Thyroid gland (tissue), 4 donors: ENCODE measurements around the gene STX8. TPM values are rescaled to one million over a fixed set of nuclear protein-coding genes. Genes with fewer than 3 reads are reported as not detected.

ENCODE experiments used
- DNase-seq, 2 donors: peaks; one replicate each; pipeline ENCODE4 v3.0.0-alpha.2; 2019
- H3K27ac ChIP-seq, 3 donors: fragments of 200-600 bp; sonication (generic); 1 replicate in 2 of 3; 2 replicates in 1 of 3; pipeline ENCODE4 v1.5.1; 2016 to 2019; ENCODE audit warnings: mild to moderate bottlenecking in 1 of 3, moderate library complexity in 1 of 3
- H3K27me3 ChIP-seq: fragments of 200-600 bp; sonication (generic); one replicate; pipeline ENCODE4 v1.5.1; 2019
- H3K36me3 ChIP-seq, 2 donors: fragments of 200-600 bp; sonication (generic); one replicate each; pipeline ENCODE4 v1.5.1; 2016 to 2019
- H3K4me1 ChIP-seq, 2 donors: fragments of 200-600 bp; sonication (generic); one replicate each; pipeline ENCODE4 v1.5.1; 2017 to 2019
- H3K4me3 ChIP-seq, 3 donors: fragments of 200-600 bp; sonication (generic); replicated peaks in 1 of 3; 1 replicate in 2 of 3; 2 replicates in 1 of 3; pipeline ENCODE4 v1.5.1; 2016; ENCODE audit warnings: mild to moderate bottlenecking in 1 of 3
- H3K9me3 ChIP-seq: fragments of 200-600 bp; sonication (generic); one replicate; pipeline ENCODE4 v1.5.1; 2017
- CTCF ChIP-seq, 6 experiments: fragments of 200-600 bp in 3 of 6; fragments of 450-650 bp in 3 of 6; sonication (generic) in 3 of 6; IDR thresholded peaks; one replicate each; pipeline ENCODE4 v1.5.1; 2016 to 2019; ENCODE audit warnings: antibody characterized with exemption in 6 of 6, mild to moderate bottlenecking in 2 of 6, inconsistent platforms in 1 of 6, moderate library complexity in 1 of 6
- POLR2A ChIP-seq, 2 donors: fragments of 450-650 bp; IDR thresholded peaks; one replicate each; pipeline ENCODE4 v1.6.1; 2017; ENCODE audit warnings: antibody characterized with exemption in 2 of 2, mild to moderate bottlenecking in 2 of 2, moderate library complexity in 1 of 2
- WGBS, 2 donors: methylation state at CpG; one replicate each; pipeline ENCODE4 v1.1.5; 2017; 5-methylcytosine and 5-hydroxymethylcytosine counted together
- intact Hi-C: fragments of 100-400 bp; cut with DNase I; formaldehyde crosslinking; loops from one replicate; pipeline ENCODE4 v1.15.1; 2023
- total RNA-seq, 4 donors: library from RNA; depleted of rRNA; stranded (reverse); fragments of >200 nt; gene quantifications; one replicate each; pipeline ENCODE4 v1.2.3, GENCODE V29; 2016

Gene STX8
- total RNA-seq, 4 donors from 2014 or later = 67.6 to 88.9 (median 72.7) TPM

- intact Hi-C loops = no loop called here
- Histone ChIP-seq H3K27me3 (no peaks in the 10 kb centered on the region), H3K9me3 (no peaks in the 10 kb centered on the region), H3K4me3 (no peak overlapping the region), H3K4me1 (no peaks in the 10 kb centered on the region), H3K36me3 (no peaks in the 10 kb centered on the region), H3K27ac (no peak overlapping the region)
- WGBS, 2 donors = 91 to 94% methylated on average over 20 to 22 of the region's 30 CpGs
- TF ChIP-seq CTCF (IDR thresholded peaks at IDR 0.05) (no peak), POLR2A (IDR thresholded peaks at IDR 0.05) (no peak)
- DNase-seq = no peak
These were observed 363.0 kb downstream of the STX8 start for GRCh38 chr17:9212376-9213302.

- WGBS, 2 donors = 76 to 79% methylated on average over 11 to 13 of the region's 13 CpGs
- Histone ChIP-seq H3K4me3 (no peak overlapping the region), H3K36me3 (no peaks in the 10 kb centered on the region), H3K9me3 (no peaks in the 10 kb centered on the region), H3K27ac (no peak overlapping the region), H3K4me1 (peaks cover 0 to 3% of the 10 kb centered on the region in 2 donors), H3K27me3 (no peaks in the 10 kb centered on the region)
- TF ChIP-seq CTCF (IDR thresholded peaks at IDR 0.05) (no peak), POLR2A (IDR thresholded peaks at IDR 0.05) (no peak)
- intact Hi-C loops = no loop called here
- DNase-seq = no peak
These were observed 364.4 kb downstream of the STX8 start for GRCh38 chr17:9211133-9211765.

GRCh38 chr17:9209781-9210370 lies 365.7 kb downstream of the STX8 start:
- H3K4me1 ChIP-seq = peaks cover 0 to 3% of the 10 kb centered on the region in 2 donors
- no peak for DNase-seq
- TF ChIP-seq CTCF (IDR thresholded peaks at IDR 0.05) = no peak
- TF ChIP-seq POLR2A (IDR thresholded peaks at IDR 0.05) = no peak
- no peaks in the 10 kb centered on the region for H3K9me3 ChIP-seq
- no peaks in the 10 kb centered on the region for H3K27me3 ChIP-seq
- H3K36me3 ChIP-seq = no peaks in the 10 kb centered on the region
- H3K4me3 ChIP-seq = no peak overlapping the region
- H3K27ac ChIP-seq = no peak overlapping the region
- intact Hi-C loops = no loop called here
- 81 to 91% methylated on average over 7 of the region's 7 CpGs for WGBS, 2 donors

GRCh38 chr17:9209347-9209746 lies 366.3 kb downstream of the STX8 start:
- no peak overlapping the region for H3K27ac ChIP-seq
- H3K4me3 ChIP-seq = no peak overlapping the region
- 91 to 97% methylated on average over 5 of the region's 5 CpGs for WGBS, 2 donors
- peaks cover 0 to 3% of the 10 kb centered on the region in 2 donors for H3K4me1 ChIP-seq
- intact Hi-C loops = no loop called here
- H3K36me3 ChIP-seq = no peaks in the 10 kb centered on the region
- no peaks in the 10 kb centered on the region for H3K9me3 ChIP-seq
- DNase-seq = no peak
- TF ChIP-seq CTCF (IDR thresholded peaks at IDR 0.05) (no peak), POLR2A (IDR thresholded peaks at IDR 0.05) (no peak)
- H3K27me3 ChIP-seq = no peaks in the 10 kb centered on the region
